ENCODE results near the gene CCDC167.

GRCh38 chr6:37543361-37543760 lies 43.7 kb upstream of the CCDC167 start:
- TF ChIP-seq POLR2A (IDR thresholded peaks at IDR 0.05) = no peak
- TF ChIP-seq, protein P1, sequence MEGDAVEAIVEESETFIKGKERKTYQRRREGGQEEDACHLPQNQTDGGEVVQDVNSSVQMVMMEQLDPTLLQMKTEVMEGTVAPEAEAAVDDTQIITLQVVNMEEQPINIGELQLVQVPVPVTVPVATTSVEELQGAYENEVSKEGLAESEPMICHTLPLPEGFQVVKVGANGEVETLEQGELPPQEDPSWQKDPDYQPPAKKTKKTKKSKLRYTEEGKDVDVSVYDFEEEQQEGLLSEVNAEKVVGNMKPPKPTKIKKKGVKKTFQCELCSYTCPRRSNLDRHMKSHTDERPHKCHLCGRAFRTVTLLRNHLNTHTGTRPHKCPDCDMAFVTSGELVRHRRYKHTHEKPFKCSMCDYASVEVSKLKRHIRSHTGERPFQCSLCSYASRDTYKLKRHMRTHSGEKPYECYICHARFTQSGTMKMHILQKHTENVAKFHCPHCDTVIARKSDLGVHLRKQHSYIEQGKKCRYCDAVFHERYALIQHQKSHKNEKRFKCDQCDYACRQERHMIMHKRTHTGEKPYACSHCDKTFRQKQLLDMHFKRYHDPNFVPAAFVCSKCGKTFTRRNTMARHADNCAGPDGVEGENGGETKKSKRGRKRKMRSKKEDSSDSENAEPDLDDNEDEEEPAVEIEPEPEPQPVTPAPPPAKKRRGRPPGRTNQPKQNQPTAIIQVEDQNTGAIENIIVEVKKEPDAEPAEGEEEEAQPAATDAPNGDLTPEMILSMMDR (IDR thresholded peaks at IDR 0.05) = no peak

Measured in uterus (tissue), 2 donors.